ENCODE measurements around the gene CCNQ. TPM values are rescaled to one million over a fixed set of nuclear protein-coding genes. Genes with fewer than 3 reads are reported as not detected.

Gene CCNQ
- total RNA-seq, 1 experiment from 2014 or later = 20.3 TPM

DNA sequence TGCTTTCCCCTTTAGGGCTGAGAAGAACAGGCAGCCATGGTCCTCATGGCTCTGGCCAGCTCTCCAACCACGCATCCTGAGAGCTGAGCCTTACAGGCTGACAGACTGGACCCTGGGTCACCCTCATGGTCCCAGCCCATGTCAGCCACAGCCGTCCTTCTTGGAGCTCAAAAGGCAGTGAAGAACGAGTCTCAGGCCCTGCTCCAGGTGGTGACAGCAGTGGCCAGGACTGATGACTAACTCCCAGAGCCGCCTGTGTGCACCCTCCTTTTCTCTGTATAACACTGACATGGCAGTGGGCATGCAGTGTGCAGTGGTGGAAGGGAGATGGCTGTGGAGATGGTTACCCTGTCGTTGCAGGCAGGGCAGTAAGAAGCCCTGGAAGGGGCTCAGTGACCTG, 37.8 kb upstream of the CCNQ start (continued):
- TF ChIP-seq, protein P1, sequence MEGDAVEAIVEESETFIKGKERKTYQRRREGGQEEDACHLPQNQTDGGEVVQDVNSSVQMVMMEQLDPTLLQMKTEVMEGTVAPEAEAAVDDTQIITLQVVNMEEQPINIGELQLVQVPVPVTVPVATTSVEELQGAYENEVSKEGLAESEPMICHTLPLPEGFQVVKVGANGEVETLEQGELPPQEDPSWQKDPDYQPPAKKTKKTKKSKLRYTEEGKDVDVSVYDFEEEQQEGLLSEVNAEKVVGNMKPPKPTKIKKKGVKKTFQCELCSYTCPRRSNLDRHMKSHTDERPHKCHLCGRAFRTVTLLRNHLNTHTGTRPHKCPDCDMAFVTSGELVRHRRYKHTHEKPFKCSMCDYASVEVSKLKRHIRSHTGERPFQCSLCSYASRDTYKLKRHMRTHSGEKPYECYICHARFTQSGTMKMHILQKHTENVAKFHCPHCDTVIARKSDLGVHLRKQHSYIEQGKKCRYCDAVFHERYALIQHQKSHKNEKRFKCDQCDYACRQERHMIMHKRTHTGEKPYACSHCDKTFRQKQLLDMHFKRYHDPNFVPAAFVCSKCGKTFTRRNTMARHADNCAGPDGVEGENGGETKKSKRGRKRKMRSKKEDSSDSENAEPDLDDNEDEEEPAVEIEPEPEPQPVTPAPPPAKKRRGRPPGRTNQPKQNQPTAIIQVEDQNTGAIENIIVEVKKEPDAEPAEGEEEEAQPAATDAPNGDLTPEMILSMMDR (IDR thresholded peaks at IDR 0.05 in 2 of 3, conservative IDR thresholded peaks at IDR 0.05 in 1 of 3; ENCODE audit: borderline replicate concordance in 1 of 3, insufficient read depth in 1 of 3, low read depth in 2 of 3, low read length in 2 of 3) = no peak
- TF ChIP-seq JUND (IDR thresholded peaks at IDR 0.05) (no peak), SIN3A (IDR thresholded peaks at IDR 0.05; ENCODE audit: low read depth) (no peak), SP1 (IDR thresholded peaks at IDR 0.05; ENCODE audit: low read depth) (no peak), ZNF274 (IDR thresholded peaks at IDR 0.05; ENCODE audit: low read depth, low read length) (no peak), ZFX (IDR thresholded peaks at IDR 0.05) (no peak), POLR2A (IDR thresholded peaks at IDR 0.05; ENCODE audit: borderline replicate concordance, extremely low read depth, insufficient read depth, insufficient read length) (no peak), ELF1 (IDR thresholded peaks at IDR 0.05; ENCODE audit: borderline replicate concordance, low read depth) (no peak), FOSL1 (IDR thresholded peaks at IDR 0.05; ENCODE audit: low read depth) (no peak), SRF (IDR thresholded peaks at IDR 0.05; ENCODE audit: low read depth) (no peak)
- TF ChIP-seq, protein P2, sequence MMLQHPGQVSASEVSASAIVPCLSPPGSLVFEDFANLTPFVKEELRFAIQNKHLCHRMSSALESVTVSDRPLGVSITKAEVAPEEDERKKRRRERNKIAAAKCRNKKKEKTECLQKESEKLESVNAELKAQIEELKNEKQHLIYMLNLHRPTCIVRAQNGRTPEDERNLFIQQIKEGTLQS (IDR thresholded peaks at IDR 0.05) = no peak

DNA sequence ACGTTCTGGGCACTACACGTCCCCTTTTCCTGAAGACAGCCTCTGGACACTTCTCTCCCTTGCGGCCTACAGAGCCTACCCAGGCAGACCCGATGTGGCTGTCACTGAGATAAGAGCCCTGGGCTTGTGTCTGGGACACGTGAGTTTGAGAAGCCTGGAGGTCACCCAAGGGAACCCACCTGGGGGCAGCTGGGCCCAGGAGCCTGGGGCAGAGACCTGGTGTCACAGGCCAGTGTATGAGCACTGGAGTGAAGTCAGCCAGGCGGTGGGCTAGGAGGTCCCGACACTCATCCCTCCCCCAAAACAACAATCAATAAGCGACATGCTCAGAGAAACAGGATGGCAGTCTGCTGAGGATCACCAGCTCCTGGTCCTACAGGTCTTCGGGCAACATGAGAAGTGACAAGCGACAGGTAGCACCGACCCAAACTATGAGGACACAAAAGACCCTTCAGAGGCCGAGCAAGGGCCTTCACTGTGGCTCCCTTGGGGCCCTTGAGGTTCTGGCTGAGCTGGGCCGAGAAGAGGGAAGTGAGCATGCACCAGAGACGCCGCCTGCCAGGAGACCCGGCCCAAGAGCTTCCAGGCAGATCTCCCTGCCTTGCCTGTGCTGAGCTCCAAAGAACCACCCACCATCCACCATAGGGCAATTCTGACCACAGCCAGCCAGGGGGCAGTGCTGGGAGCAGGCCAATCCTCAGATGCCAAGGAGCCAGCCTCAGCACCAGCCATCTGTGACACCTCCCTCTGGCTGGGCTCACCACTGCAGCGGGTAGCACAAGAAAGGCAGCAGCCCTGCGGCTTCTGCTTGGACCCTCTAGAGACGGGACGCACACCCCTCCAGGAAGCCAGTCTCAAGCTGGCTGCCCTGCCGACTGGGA, 37.1 kb upstream of the CCNQ start:
- no peak overlapping the region for H3K4me3 ChIP-seq (replicated peaks in 1 of 2; ENCODE audit: low read depth in 1 of 2, low read length in 2 of 2)
- no peaks in the 10 kb centered on the region for H3K27me3 ChIP-seq (ENCODE audit: insufficient read depth, low read length)

More for the DNA sequence above, 37.1 kb upstream of the CCNQ start:
- H3K4me1 ChIP-seq (ENCODE audit: control insufficient read depth in 1 of 2, insufficient read depth in 2 of 2, low read length in 2 of 2) = no peaks in the 10 kb centered on the region
- intact Hi-C loops (cut with micrococcal nuclease) = no loop called here
- no peak for DNase-seq (ENCODE audit: low read depth, low spot score)
- BruUV-seq (replicated peaks) = no TSS peak
- POLR2A ChIA-PET = no interaction called here
- H3K36me3 ChIP-seq (ENCODE audit: control insufficient read depth in 1 of 2, insufficient read depth in 2 of 2, low read length in 2 of 2) = no peaks in the 10 kb centered on the region
- H2AFZ ChIP-seq (ENCODE audit: low read depth, low read length, poor library complexity, severe bottlenecking) = no peak overlapping the region
- H3K79me2 ChIP-seq (ENCODE audit: insufficient read depth, low read length) = no peaks in the 10 kb centered on the region
- peak; percentile 98 for ATAC-seq
- CTCF ChIA-PET = no interaction called here
- no peak overlapping the region for H3K4me2 ChIP-seq (ENCODE audit: low read length)
- no peaks in the 10 kb centered on the region for H3K9me3 ChIP-seq (ENCODE audit: control insufficient read depth in 1 of 2, insufficient read depth in 1 of 2, low read depth in 1 of 2, low read length in 2 of 2)
- H4K20me1 ChIP-seq (ENCODE audit: insufficient read depth) = no peaks in the 10 kb centered on the region
- no peak overlapping the region for H3K9ac ChIP-seq (ENCODE audit: low read length)
- TF ChIP-seq SRF (IDR thresholded peaks at IDR 0.05; ENCODE audit: low read depth) (no peak), RAD21 (IDR thresholded peaks at IDR 0.05; ENCODE audit: low read depth) (peak; percentile 45)
- TF ChIP-seq, protein P1 (IDR thresholded peaks at IDR 0.05 in 2 of 3, conservative IDR thresholded peaks at IDR 0.05 in 1 of 3; ENCODE audit: borderline replicate concordance in 1 of 3, insufficient read depth in 1 of 3, low read depth in 2 of 3, low read length in 2 of 3) = peak; percentile 55 to 76 (median 70)
- RAD21 ChIA-PET (ENCODE audit: low non-redundant PET in 1 of 2, low total read pairs in 2 of 2, uncharacterized antibody in 2 of 2, unreplicated experiment in 2 of 2) = interaction anchor here in 1 of 2 experiments (0.6 kb wide), 1 partner anchor 31 kb away, joined by 3 read pairs; no protein-coding TSS in a partner anchor
- H3K27ac ChIP-seq (ENCODE audit: low read depth, low read length) = no peak overlapping the region
- no peaks in the 10 kb centered on the region for H3K9me2 ChIP-seq (ENCODE audit: insufficient read depth)
